Thyroid gland (tissue), 4 donors: ENCODE data around the gene TMEM92.

ENCODE experiments used
- CTCF ChIP-seq, 6 experiments: fragments of 200-600 bp in 3 of 6; fragments of 450-650 bp in 3 of 6; sonication (generic) in 3 of 6; IDR thresholded peaks; one replicate each; pipeline ENCODE4 v1.5.1; 2016 to 2019; ENCODE audit warnings: antibody characterized with exemption in 6 of 6, mild to moderate bottlenecking in 2 of 6, inconsistent platforms in 1 of 6, moderate library complexity in 1 of 6
- POLR2A ChIP-seq, 2 donors: fragments of 450-650 bp; IDR thresholded peaks; one replicate each; pipeline ENCODE4 v1.6.1; 2017; ENCODE audit warnings: antibody characterized with exemption in 2 of 2, mild to moderate bottlenecking in 2 of 2, moderate library complexity in 1 of 2

GRCh38 chr17:50310455-50311111 lies 36.3 kb downstream of the TMEM92 start:
- TF ChIP-seq CTCF (IDR thresholded peaks at IDR 0.05) (no peak), POLR2A (IDR thresholded peaks at IDR 0.05) (no peak)
